Rectal smooth muscle tissue (tissue), 1 donor: ENCODE measurements around the gene IGFL2.
"Not testable (repeated sequence)": the region's sequence is repeated elsewhere in the genome, so short reads cannot be mapped to it uniquely, and the experiment has no call there.

Experiments
- H3K27ac ChIP-seq: one replicate; pipeline ENCODE4 v1.7.0; 2013; ENCODE audit warnings: low read depth, low read length, inconsistent platforms
- H3K27me3 ChIP-seq: one replicate; pipeline ENCODE4 v1.7.0; 2013; ENCODE audit warnings: low read length; ENCODE audit not compliant: control insufficient read depth, insufficient read depth
- H3K36me3 ChIP-seq: one replicate; pipeline ENCODE4 v1.7.0; 2013; ENCODE audit warnings: low read length; ENCODE audit not compliant: control insufficient read depth, insufficient read depth
- H3K4me1 ChIP-seq: one replicate; pipeline ENCODE4 v1.7.0; 2013; ENCODE audit warnings: low read length; ENCODE audit not compliant: control insufficient read depth, insufficient read depth
- H3K4me3 ChIP-seq: one replicate; pipeline ENCODE4 v1.7.0; 2013; ENCODE audit warnings: low read length
- H3K9ac ChIP-seq: one replicate; pipeline ENCODE4 v1.7.0; 2013; ENCODE audit warnings: low read length

The IGFL2 gene

DNA sequence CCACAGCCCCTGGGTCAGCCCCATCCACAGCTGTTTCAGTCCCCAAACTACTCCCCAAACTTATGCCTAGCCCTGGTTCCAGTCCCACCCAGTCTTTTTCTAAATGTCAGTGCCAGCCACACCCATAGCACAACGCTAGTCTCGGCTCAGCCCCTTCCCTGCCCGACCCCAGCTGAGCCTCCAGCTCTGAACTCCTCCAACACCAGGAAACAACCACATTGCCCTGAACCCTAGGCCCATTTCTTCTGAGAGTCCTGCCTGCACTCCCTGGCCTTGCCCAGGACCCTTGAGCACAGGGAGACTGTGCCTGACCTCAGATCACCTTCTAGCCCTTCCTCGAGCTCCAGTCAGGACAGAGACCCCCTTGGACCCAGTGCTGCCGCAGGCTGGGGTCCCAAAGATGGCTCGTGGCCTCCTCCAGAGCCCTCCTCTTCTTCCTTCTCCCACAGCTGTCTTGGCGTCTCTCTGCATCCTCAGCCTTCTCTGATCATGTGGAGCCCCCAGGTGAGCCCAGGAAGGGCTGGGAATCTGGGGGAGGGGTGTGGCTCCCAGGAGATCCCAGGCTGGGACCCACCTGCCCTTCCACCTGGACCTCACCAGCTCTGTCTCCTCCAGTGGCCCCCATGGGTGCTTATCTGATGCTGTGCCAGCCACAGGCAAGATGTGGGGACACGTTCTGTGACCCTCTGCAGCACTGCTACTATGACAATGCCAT is 48.5 kb downstream of the IGFL2 start:
- H3K4me3 ChIP-seq = no peak overlapping the region
- peaks cover 2% of the 10 kb centered on the region for H3K27me3 ChIP-seq
- no peak overlapping the region for H3K27ac ChIP-seq
- H3K36me3 ChIP-seq = no peaks in the 10 kb centered on the region
- H3K4me1 ChIP-seq = no peaks in the 10 kb centered on the region
- no peak overlapping the region for H3K9ac ChIP-seq

DNA sequence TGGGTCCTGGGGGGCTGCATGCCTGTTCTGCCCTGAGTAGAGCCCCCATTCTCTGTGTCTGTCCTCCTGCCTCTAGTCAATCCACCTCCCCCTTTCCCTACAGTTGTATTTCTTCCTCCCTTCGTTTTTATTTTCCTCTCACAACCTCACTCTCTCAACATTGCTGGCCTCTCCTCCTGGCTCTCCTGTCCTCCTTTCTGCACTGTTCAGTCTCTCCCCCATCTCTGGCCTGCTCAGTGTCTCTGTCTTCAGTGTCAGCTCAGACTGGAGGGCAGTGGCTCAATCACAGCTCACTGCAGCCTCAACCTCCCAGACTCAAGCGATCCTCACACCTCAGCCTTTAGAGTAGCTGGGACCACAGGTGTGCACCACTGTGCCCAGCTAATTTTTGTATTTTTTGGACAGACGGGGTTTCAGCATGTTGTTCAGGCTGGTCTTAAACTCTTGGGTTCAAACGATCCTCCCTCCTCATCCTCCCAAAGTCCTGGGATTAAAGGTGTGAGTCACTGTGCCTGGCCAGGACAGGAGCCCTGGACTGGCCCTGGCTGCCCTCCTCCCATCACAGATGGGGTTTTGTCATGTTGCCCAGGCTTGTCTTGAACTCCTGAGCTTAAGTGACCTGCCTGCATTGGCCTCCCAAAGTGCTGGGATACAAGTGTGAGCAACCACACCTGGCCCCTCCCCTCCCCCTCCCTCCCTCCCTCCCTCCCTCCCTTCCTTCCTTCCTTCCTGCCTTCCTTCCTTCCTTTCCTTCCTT is 49.5 kb downstream of the IGFL2 start:
- Histone ChIP-seq H3K4me1 (no peaks in the 10 kb centered on the region), H3K27me3 (peaks cover 2% of the 10 kb centered on the region), H3K9ac (no peak overlapping the region), H3K27ac (no peak overlapping the region), H3K36me3 (no peaks in the 10 kb centered on the region), H3K4me3 (no peak overlapping the region)

DNA sequence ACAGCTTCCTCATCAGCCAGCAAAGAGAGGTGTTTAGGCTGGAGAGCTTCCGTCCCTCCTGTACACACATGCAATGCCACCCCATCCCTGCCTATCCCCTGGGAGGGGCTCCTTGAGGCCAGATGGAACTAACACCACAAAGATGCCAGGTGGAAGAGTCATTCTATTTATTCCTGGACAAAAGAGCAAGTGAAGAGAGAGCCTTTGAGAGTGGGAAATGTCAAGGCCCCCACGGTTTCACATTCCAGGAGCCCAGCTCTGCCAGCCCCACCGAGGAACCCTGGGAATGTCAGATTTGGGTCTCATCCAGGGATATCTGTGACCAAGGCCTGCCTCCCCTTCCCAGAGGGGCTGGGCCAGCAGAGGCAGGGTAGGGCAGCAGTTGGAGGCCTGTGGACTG is 50.7 kb downstream of the IGFL2 start:
- Histone ChIP-seq H3K4me3 (no peak overlapping the region), H3K36me3 (no peaks in the 10 kb centered on the region), H3K9ac (no peak overlapping the region), H3K27me3 (peaks cover 2% of the 10 kb centered on the region), H3K27ac (no peak overlapping the region), H3K4me1 (no peaks in the 10 kb centered on the region)

DNA sequence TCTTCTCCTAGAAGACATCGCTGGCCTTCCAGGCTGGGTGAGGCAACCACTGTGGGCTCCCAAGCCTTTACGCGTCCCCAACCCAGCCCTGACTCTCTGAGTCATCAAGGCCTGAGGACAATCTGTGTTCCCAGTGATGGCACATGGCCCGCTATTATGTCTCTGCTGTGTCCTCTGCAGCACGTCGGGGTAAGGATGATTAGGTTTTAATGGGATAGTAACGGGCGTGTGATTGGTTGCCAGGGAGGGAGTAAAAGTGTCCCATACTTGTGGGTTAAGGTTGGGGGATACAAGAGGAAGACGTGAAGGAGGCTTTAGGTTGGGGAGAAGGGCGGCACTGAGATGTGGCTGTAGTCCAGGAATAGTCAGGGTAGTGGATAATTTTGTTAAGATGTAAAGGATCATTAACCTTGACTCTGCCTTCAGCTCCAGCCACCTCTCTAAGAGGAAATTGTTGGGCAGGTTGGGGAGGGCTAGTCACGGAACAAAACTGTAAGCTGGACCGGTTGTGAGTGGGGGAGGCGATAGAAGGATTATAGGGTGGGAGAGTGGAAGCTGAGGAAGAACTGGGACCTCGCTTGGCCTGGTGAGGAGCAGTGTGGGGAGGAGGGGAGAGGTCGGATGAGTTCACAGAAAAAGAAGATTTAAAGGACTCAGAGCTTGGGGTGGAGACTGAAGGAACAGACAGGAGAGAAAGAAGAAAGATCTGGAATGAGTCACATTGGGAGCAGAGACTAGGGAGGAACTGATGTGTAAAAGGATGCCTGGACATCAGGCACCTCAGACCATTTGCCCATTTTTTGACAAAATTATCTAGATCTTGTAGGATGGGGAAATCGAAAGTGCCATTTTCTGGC is 53.6 kb downstream of the IGFL2 start:
- Histone ChIP-seq H3K4me3 (no peak overlapping the region), H3K27ac (no peak overlapping the region), H3K36me3 (no peaks in the 10 kb centered on the region), H3K27me3 (peaks cover 2% of the 10 kb centered on the region), H3K4me1 (no peaks in the 10 kb centered on the region), H3K9ac (no peak overlapping the region)

DNA sequence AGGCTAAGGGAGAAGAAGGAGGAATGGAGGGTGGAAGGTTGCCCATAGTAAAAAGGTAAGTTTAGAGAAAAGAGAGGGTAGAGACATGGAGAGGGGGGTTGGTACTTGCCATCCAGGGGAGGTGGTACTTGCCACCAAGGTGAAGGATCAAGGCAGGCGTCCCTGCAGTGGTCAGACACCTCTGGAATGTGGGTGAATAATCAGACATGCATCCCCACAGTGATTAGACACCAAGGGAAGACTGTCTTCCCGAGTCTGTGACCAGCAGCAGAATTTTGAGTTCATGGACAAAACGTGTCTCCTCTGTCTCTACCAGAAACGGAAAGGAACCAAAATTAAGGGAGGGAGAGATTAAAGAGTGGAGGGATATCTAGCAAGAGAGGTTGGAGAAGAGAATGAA is 54.4 kb downstream of the IGFL2 start:
- no peak overlapping the region for H3K27ac ChIP-seq
- no peaks in the 10 kb centered on the region for H3K27me3 ChIP-seq
- H3K4me3 ChIP-seq = no peak overlapping the region
- no peaks in the 10 kb centered on the region for H3K36me3 ChIP-seq
- H3K9ac ChIP-seq = no peak overlapping the region
- H3K4me1 ChIP-seq = no peaks in the 10 kb centered on the region

DNA sequence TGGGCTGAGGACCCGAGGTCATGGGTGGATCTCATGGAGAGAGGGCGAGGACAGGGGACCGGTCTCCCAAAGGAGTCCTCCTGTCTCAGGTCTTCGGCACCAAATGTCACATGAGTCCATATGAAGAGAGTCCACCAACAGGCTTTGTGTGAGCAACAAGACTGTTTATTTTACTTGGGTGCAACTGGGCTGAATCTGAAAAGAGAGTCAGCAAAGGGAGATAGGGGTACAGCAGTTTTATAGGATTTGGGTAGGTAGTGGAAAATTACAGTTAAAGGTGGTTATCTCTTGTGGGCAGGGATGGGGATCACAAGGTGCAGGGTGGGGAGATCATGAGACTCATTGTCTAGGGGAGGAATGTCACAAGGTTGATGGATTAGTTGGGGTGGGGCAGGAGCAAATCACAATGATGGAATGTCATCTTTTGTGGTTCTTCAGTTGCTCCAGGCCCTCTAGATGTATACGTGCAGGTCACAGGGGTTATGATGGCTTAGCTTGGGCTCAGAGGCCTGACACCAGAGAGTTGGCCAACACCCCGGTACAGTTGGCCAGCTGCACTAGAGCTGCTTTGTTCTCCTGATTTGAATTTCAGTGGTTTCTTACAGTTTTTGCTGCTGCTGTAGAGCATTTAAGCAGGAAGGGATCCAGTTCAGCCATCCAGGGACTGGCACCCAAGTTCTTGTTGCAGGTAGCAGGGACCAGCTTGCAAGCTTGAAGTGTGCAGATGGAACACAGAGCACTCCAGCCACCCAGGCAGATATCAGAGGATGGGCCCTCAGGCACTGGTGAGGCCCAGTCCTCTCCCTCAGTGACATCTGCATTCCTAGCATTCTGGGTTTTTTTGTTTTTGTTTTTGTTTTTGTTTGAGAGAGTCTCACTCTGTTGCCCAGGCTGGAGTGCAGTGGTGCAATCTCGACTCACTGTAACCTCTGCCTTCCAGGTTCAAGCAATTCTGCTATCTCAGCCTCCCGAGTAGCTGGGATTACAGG is 55.1 kb downstream of the IGFL2 start:
- Histone ChIP-seq H3K9ac (no peak overlapping the region), H3K4me3 (no peak overlapping the region), H3K4me1 (no peaks in the 10 kb centered on the region), H3K27ac (no peak overlapping the region), H3K36me3 (no peaks in the 10 kb centered on the region), H3K27me3 (no peaks in the 10 kb centered on the region)

DNA sequence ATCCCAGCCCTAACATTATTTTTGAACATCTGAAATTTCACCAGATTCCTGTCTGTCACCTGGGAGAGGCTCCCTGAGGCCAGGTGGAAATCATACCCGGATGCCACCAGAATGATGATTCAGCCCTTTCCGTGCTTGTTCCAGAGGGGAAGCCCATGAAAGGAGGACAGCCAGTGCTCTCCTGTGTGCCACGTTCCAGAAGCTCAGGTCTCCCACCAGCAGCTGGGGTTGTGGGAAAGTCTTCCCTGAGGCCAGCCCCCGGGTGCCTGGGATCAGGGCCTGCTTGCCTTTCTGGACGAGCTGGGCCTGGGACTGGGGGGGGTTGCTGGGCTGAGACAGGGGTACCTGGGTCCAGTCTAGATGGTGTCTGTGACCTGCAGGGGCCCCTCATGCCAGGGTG is 56.0 kb downstream of the IGFL2 start:
- Histone ChIP-seq H3K9ac (no peak overlapping the region), H3K36me3 (no peaks in the 10 kb centered on the region), H3K4me3 (no peak overlapping the region), H3K27me3 (no peaks in the 10 kb centered on the region), H3K27ac (no peak overlapping the region), H3K4me1 (no peaks in the 10 kb centered on the region)

DNA sequence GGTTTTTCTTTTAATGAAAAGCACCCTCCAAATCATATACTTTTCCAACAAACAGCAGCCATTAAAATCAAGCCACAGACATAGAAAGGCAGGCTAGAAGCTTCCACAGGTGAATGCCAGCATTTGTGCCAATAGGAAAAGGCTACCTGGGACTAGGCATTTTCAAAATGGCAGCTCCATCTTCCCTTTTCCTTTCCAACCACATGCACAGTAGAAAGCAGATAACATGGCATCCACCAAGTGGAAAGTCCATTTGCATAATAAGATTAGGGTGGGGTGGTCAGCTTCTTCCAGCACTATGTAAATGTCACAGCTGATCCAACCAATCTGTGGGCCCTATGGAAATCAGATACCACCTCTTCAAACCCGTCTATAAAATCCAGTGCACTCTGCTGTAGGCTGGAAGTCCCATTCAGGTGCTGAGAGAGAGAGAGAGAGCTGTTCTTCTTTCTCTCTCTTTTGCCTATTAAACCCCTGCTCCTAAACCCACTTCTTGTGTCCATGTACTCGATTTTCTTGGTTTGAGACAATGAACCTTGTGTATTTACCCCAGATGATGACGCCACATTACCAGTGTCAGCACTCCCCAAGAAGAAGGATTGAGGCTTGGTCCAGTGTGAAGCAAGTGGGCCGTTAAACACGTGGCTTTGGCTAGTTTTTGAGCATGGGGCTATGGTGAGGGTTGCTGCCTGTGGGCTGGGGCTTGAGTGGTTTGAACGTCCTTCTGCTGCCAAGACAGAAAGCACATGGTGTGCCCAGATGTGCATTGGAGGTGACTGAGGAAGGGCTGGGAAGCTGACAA is 57.3 kb downstream of the IGFL2 start:
- Histone ChIP-seq H3K27ac (no peak overlapping the region), H3K9ac (no peak overlapping the region), H3K4me3 (no peak overlapping the region), H3K27me3 (no peaks in the 10 kb centered on the region), H3K36me3 (no peaks in the 10 kb centered on the region), H3K4me1 (no peaks in the 10 kb centered on the region)

DNA sequence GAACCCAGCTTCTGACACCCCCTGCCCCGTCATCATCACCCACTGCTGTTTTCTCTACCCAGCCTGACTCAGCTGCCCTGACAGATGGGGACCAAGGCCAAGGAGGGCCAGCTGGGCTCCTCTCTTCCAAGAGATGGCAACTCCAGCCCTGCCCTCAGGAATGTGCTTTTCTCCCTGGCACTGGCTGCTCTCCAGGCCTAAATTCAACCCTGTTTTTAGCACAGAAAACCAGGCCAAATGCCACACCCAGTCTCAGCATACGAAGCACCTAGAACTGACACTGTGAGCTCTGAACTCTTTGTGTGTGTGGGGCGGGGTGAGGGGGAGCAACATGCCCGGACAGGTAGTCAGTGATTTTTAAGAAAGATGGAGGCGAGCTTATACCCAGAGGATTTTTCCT is 58.1 kb downstream of the IGFL2 start:
- no peak overlapping the region for H3K9ac ChIP-seq
- no peaks in the 10 kb centered on the region for H3K36me3 ChIP-seq
- no peak overlapping the region for H3K27ac ChIP-seq
- no peak overlapping the region for H3K4me3 ChIP-seq
- no peaks in the 10 kb centered on the region for H3K27me3 ChIP-seq
- H3K4me1 ChIP-seq = no peaks in the 10 kb centered on the region

DNA sequence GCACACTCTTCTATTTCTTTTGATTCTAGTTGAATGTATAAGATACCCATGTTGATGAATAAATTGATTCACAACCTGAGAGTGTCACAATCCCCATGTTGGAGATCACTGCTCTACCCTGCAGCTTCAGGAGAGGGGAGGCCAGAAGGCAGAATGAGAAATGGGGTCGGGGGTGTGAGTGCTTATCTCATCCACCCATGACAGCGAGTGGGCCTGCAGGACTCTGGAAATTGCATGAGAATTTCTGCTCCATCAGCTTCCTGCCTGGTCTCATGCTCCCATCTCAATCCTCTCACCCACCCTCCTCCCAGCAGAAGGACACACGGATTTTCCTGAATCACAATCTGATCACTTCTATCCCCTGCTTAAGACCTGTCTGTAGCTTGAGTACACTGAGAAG is 58.6 kb downstream of the IGFL2 start:
- no peaks in the 10 kb centered on the region for H3K4me1 ChIP-seq
- no peak overlapping the region for H3K4me3 ChIP-seq
- no peaks in the 10 kb centered on the region for H3K36me3 ChIP-seq
- no peak overlapping the region for H3K27ac ChIP-seq
- no peak overlapping the region for H3K9ac ChIP-seq
- H3K27me3 ChIP-seq = no peaks in the 10 kb centered on the region

DNA sequence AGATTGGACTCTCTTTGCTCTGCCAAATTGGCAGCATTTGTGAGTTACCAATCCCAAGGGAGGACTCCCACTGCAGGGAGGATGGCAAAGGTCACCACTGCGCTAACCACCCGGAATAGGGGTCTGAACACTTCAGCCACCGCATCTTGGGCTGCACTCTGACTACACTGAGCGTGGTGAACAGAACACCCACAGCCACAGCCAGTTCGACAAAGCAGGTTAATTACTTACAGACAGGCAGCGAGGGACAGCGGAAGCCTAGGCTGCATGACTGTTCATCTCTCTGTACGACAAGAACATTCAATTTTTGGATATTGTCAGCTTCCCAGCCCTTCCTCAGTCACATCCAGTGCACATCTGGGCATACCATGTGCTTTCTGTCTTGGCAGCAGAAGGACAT is 59.8 kb downstream of the IGFL2 start:
- not testable (repeated sequence) for H3K9ac ChIP-seq, H3K27ac ChIP-seq, H3K36me3 ChIP-seq, H3K4me3 ChIP-seq, H3K4me1 ChIP-seq, H3K27me3 ChIP-seq
